Neural cell (in vitro differentiated cells): ENCODE results near the gene EXOC4. TPM values are rescaled to one million over a fixed set of nuclear protein-coding genes. Genes with fewer than 3 reads are reported as not detected.

Experiments
- H2AFZ ChIP-seq: fragments of 200-600, 300-800 bp; sonication (generic), shearing (Covaris generic); 2 replicates; pipeline ENCODE4 v1.6.0; 2014; ENCODE audit warnings: low read depth, mild to moderate bottlenecking, antibody characterized with exemption, low read length, moderate library complexity
- H3F3A ChIP-seq: fragments of 200-600 bp; shearing (Covaris generic); 2 replicates; pipeline ENCODE4 v1.6.1; 2016; ENCODE audit warnings: mild to moderate bottlenecking, moderate library complexity, mixed read lengths, antibody characterized with exemption, low read length; ENCODE audit not compliant: insufficient read depth, poor library complexity, severe bottlenecking
- H3K27ac ChIP-seq: fragments of 200-600, 300-800 bp; sonication (generic), shearing (Covaris generic); 2 replicates; pipeline ENCODE4 v1.5.1; 2014; ENCODE audit warnings: mild to moderate bottlenecking, low read length, moderate library complexity
- H3K27me3 ChIP-seq: fragments of 300-800, 200-600 bp; sonication (generic), shearing (Covaris generic); 2 replicates; pipeline ENCODE4 v1.6.0; 2014; ENCODE audit warnings: mild to moderate bottlenecking, low read depth, low read length, moderate library complexity; ENCODE audit not compliant: insufficient read depth
- H3K36me3 ChIP-seq: fragments of 300-800, 200-600 bp; sonication (generic), shearing (Covaris generic); 2 replicates; pipeline ENCODE4 v1.5.1; 2014; ENCODE audit warnings: mild to moderate bottlenecking, antibody characterized with exemption, low read length, moderate library complexity; ENCODE audit not compliant: insufficient read depth
- H3K4me2 ChIP-seq: fragments of 300-800, 200-600 bp; sonication (generic), shearing (Covaris generic); 2 replicates; pipeline ENCODE4 v1.6.0; 2014; ENCODE audit warnings: mild to moderate bottlenecking, low read length
- H3K4me3 ChIP-seq: fragments of 300-800, 200-600 bp; sonication (generic), shearing (Covaris generic); 2 replicates; pipeline ENCODE4 v1.5.1; 2014; ENCODE audit warnings: mild to moderate bottlenecking, low read length, moderate library complexity
- H3K79me2 ChIP-seq: fragments of 200-600 bp; shearing (Covaris generic); replicated peaks from 2 replicates; pipeline ENCODE4 v1.6.0; 2014; ENCODE audit warnings: mild to moderate bottlenecking, low read length, moderate library complexity; ENCODE audit not compliant: insufficient read depth
- H3K9ac ChIP-seq: fragments of 300-800, 200-600 bp; sonication (generic), shearing (Covaris generic); 2 replicates; pipeline ENCODE4 v1.6.1; 2016; ENCODE audit warnings: mild to moderate bottlenecking, low read length, mixed read lengths
- H3K9me2 ChIP-seq: fragments of 200-600 bp; shearing (Covaris generic); 2 replicates; pipeline ENCODE4 v1.6.1; 2016; ENCODE audit warnings: mild to moderate bottlenecking, low read length, mixed read lengths; ENCODE audit not compliant: insufficient read depth
- H3K9me3 ChIP-seq: fragments of 200-600, 300-800 bp; sonication (generic), shearing (Covaris generic); 2 replicates; pipeline ENCODE4 v1.6.1; 2016; ENCODE audit warnings: mild to moderate bottlenecking, mixed run types, low read length, moderate library complexity, mixed read lengths
- H4K20me1 ChIP-seq: fragments of 200-600 bp; shearing (Covaris generic); 2 replicates; pipeline ENCODE4 v1.6.1; 2016; ENCODE audit warnings: mild to moderate bottlenecking, mixed run types; ENCODE audit not compliant: insufficient read depth
- CTCF ChIP-seq: fragments of 450-650 bp; IDR thresholded peaks from 2 replicates; pipeline ENCODE4 v1.5.1; 2014; ENCODE audit warnings: antibody characterized with exemption, mild to moderate bottlenecking, moderate library complexity; ENCODE audit not compliant: poor library complexity, severe bottlenecking
- EP300 ChIP-seq: fragments of 450-650 bp; conservative IDR thresholded peaks from 2 replicates; pipeline ENCODE4 v1.6.1; 2014; ENCODE audit warnings: antibody characterized with exemption, mild to moderate bottlenecking, moderate library complexity; ENCODE audit not compliant: poor library complexity, severe bottlenecking
- EZH2 ChIP-seq: fragments of 200-600, 300-800 bp; shearing (Covaris generic), sonication (generic); IDR thresholded peaks from 2 replicates; pipeline ENCODE4 v1.6.1; 2014; ENCODE audit warnings: antibody characterized with exemption, low read length, borderline replicate concordance, mild to moderate bottlenecking; ENCODE audit not compliant: insufficient read depth, poor library complexity, severe bottlenecking
- MXI1 ChIP-seq: fragments of 450-650 bp; conservative IDR thresholded peaks from 2 replicates; pipeline ENCODE4 v1.6.1; 2014; ENCODE audit warnings: antibody characterized with exemption, mild to moderate bottlenecking; ENCODE audit not compliant: poor library complexity, severe bottlenecking
- POLR2AphosphoS5 ChIP-seq: IDR thresholded peaks from 2 replicates; pipeline ENCODE4 v1.6.1; 2012
- RAD21 ChIP-seq: fragments of 450-650 bp; conservative IDR thresholded peaks from 2 replicates; pipeline ENCODE4 v1.6.1; 2014; ENCODE audit warnings: antibody characterized with exemption, mild to moderate bottlenecking, moderate library complexity
- REST ChIP-seq: IDR thresholded peaks from 2 replicates; pipeline ENCODE4 v1.6.1; 2012; ENCODE audit warnings: borderline replicate concordance
- SMC3 ChIP-seq: fragments of 450-650 bp; conservative IDR thresholded peaks from 2 replicates; pipeline ENCODE4 v1.6.1; 2014; ENCODE audit warnings: antibody characterized with exemption, mild to moderate bottlenecking, moderate library complexity; ENCODE audit not compliant: poor library complexity
- TAF1 ChIP-seq: IDR thresholded peaks from 2 replicates; pipeline ENCODE4 v1.6.1; 2012; ENCODE audit warnings: low read depth
- polyA plus RNA-seq: library from polyadenylated mRNA; depleted of rRNA; stranded (reverse); fragments of >200 nt; gene quantifications from 2 replicates; pipeline ENCODE4 v1.2.3, GENCODE V29; 2014

EXOC4 gene
- polyA plus RNA-seq, 1 donor from 2014 or later: 36.5 TPM

- Histone ChIP-seq H3F3A (no peaks in the 10 kb centered on the region), H3K4me2 (no peak overlapping the region), H3K9me3 (no peaks in the 10 kb centered on the region), H3K36me3 (no peaks in the 10 kb centered on the region), H2AFZ (no peak overlapping the region), H3K9me2 (no peaks in the 10 kb centered on the region), H3K4me3 (no peak overlapping the region), H3K27me3 (no peaks in the 10 kb centered on the region), H3K79me2 (no peaks in the 10 kb centered on the region), H3K27ac (no peak overlapping the region), H3K9ac (no peak overlapping the region), H4K20me1 (no peaks in the 10 kb centered on the region)
- no peak for TF ChIP-seq SMC3
- no peak for TF ChIP-seq RAD21
- no peak for TF ChIP-seq CTCF
- no peak for TF ChIP-seq TAF1
- TF ChIP-seq REST: no peak
Observed at GRCh38 chr7:133795068-133795665, 542.3 kb downstream of the EXOC4 start.

GRCh38 chr7:133796782-133797745 is 544.2 kb downstream of the EXOC4 start:
- Histone ChIP-seq H3K9me3 (no peaks in the 10 kb centered on the region), H3K4me3 (peak overlapping the region; percentile 14), H3K4me2 (no peak overlapping the region), H3K9me2 (no peaks in the 10 kb centered on the region), H4K20me1 (no peaks in the 10 kb centered on the region), H3K9ac (no peak overlapping the region), H3K27me3 (no peaks in the 10 kb centered on the region), H2AFZ (no peak overlapping the region), H3K79me2 (no peaks in the 10 kb centered on the region), H3K27ac (no peak overlapping the region), H3K36me3 (no peaks in the 10 kb centered on the region), H3F3A (no peaks in the 10 kb centered on the region)
- TF ChIP-seq EP300: no peak
- TF ChIP-seq MXI1: no peak
- TF ChIP-seq SMC3: no peak
- TF ChIP-seq RAD21: no peak
- no peak for TF ChIP-seq POLR2AphosphoS5
- TF ChIP-seq EZH2: no peak
- no peak for TF ChIP-seq REST
- no peak for TF ChIP-seq TAF1
